GM10266 (cell line): Measurements from ENCODE around the gene COL6A1.

Experiments
- DNase-seq: peaks from one replicate; pipeline ENCODE4 v3.0.0; 2012; ENCODE audit errors: extremely low spot score
- CTCF ChIP-seq: IDR thresholded peaks from 2 replicates; pipeline ENCODE4 v1.5.1; 2012; ENCODE audit warnings: mild to moderate bottlenecking, low read depth; ENCODE audit not compliant: control insufficient read depth, insufficient read depth; ENCODE audit errors: missing control alignments

The COL6A1 gene

GRCh38 chr21:45938453-45938755 lies 43.2 kb upstream of the COL6A1 start:
- no peak for DNase-seq
- TF ChIP-seq CTCF, result no peak

- no peak for DNase-seq
- no peak for TF ChIP-seq CTCF
Measured at GRCh38 chr21:45938811-45939520, 42.6 kb upstream of the COL6A1 start.

GRCh38 chr21:45939521-45940045 lies 42.0 kb upstream of the COL6A1 start:
- no peak for DNase-seq
- TF ChIP-seq CTCF, result no peak

- DNase-seq, result no peak
- TF ChIP-seq CTCF, result no peak
Measured at GRCh38 chr21:45940091-45940490, 41.5 kb upstream of the COL6A1 start.

- no peak for DNase-seq
- no peak for TF ChIP-seq CTCF
Measured at GRCh38 chr21:45940621-45941337, 40.8 kb upstream of the COL6A1 start.

- TF ChIP-seq CTCF, result no peak
- DNase-seq, result no peak
Measured at GRCh38 chr21:45941338-45941710, 40.2 kb upstream of the COL6A1 start.
